HEK293 (cell line): ENCODE results near the gene NAV2.

Experiments
- CTCF ChIA-PET: fragments of 350-600 bp; formaldehyde crosslinking; extraction: SDS; loops from one replicate; lab custom pipeline; 2021; ENCODE audit warnings: antibody characterized with exemption; lab: Yijun Ruan, JAX
- POLR2A ChIA-PET: fragments of 300-600 bp; formaldehyde crosslinking; extraction: SDS; loops from one replicate; lab custom pipeline; 2020; ENCODE audit warnings: antibody characterized with exemption, inconsistent platforms; lab: Yijun Ruan, JAX
- H3K27ac ChIP-seq: fragments of 200-500 bp; sonication (Bioruptor generic); 2 replicates; pipeline ENCODE4 v1.5.1; 2014; ENCODE audit warnings: low read depth, low read length, control low read depth, inconsistent platforms; ENCODE audit errors: extremely low read depth
- H3K36me3 ChIP-seq, 2 experiments: fragments of 200-500 bp in 1 of 2; sonication (Bioruptor generic) in 1 of 2; 1 replicate in 1 of 2; 2 replicates in 1 of 2; pipeline ENCODE4 v1.5.1; 2014 to 2017; ENCODE audit warnings: inconsistent platforms in 2 of 2, low read length in 2 of 2; ENCODE audit not compliant: control insufficient read depth in 2 of 2, insufficient read depth in 1 of 2
- H3K4me1 ChIP-seq: fragments of 200-500 bp; sonication (Bioruptor generic); 2 replicates; pipeline ENCODE4 v1.5.1; 2014; ENCODE audit warnings: mild to moderate bottlenecking, low read length, inconsistent platforms; ENCODE audit not compliant: control insufficient read depth, insufficient read depth
- H3K4me3 ChIP-seq: 2 replicates; pipeline ENCODE4 v1.5.1; 2011; ENCODE audit warnings: low read depth, mild to moderate bottlenecking, control low read depth, low read length, moderate library complexity
- H3K9me3 ChIP-seq: fragments of 200-500 bp; sonication (Bioruptor generic); 2 replicates; pipeline ENCODE4 v1.5.1; 2014; ENCODE audit warnings: low read depth, low read length, inconsistent platforms; ENCODE audit not compliant: control insufficient read depth, insufficient read depth
- ATF2 ChIP-seq: fragments of 450-650 bp; formaldehyde crosslinking; IDR thresholded peaks from 2 replicates; pipeline ENCODE4 v1.5.1; 2016; ENCODE audit warnings: missing biosample characterization, missing genetic modification characterization, low read depth
- GLI2 ChIP-seq: fragments of 450-650 bp; formaldehyde crosslinking; IDR thresholded peaks from 2 replicates; pipeline ENCODE4; 2017; ENCODE audit warnings: missing biosample characterization, missing genetic modification characterization, low read depth, borderline replicate concordance
- MEIS1 ChIP-seq: sonication (generic); formaldehyde crosslinking; IDR thresholded peaks from 2 replicates; pipeline ENCODE4 v1.8.1; 2022; ENCODE audit warnings: missing genetic modification reagents, mild to moderate bottlenecking, borderline replicate concordance
- PATZ1 ChIP-seq: fragments of 450-650 bp; formaldehyde crosslinking; IDR thresholded peaks from 2 replicates; pipeline ENCODE4 v1.5.1; 2016; ENCODE audit warnings: missing biosample characterization, missing genetic modification characterization
- PBX3 ChIP-seq: sonication (generic); formaldehyde crosslinking; IDR thresholded peaks from 2 replicates; pipeline ENCODE4 v1.8.1; 2022; ENCODE audit warnings: mild to moderate bottlenecking, moderate library complexity, missing genetic modification reagents
- PRDM1 ChIP-seq: fragments of 450-650 bp; formaldehyde crosslinking; IDR thresholded peaks from 2 replicates; pipeline ENCODE4; 2016; ENCODE audit warnings: missing biosample characterization, missing genetic modification characterization
- SETDB1 ChIP-seq: IDR thresholded peaks from one replicate; pipeline ENCODE4 v1.6.1; 2017; ENCODE audit warnings: mild to moderate bottlenecking, low read length, moderate library complexity, mixed read lengths; ENCODE audit not compliant: insufficient read length
- SP3 ChIP-seq: fragments of 450-650 bp; formaldehyde crosslinking; IDR thresholded peaks from 2 replicates; pipeline ENCODE4 v1.5.1; 2016; ENCODE audit warnings: missing biosample characterization, missing genetic modification characterization
- ZBTB20 ChIP-seq: fragments of 450-650 bp; formaldehyde crosslinking; IDR thresholded peaks from 2 replicates; pipeline ENCODE4 v1.5.1; 2016; ENCODE audit warnings: missing biosample characterization, missing genetic modification characterization
- ZFP37 ChIP-seq: fragments of 450-650 bp; formaldehyde crosslinking; IDR thresholded peaks from 2 replicates; pipeline ENCODE4 v1.5.1; 2016; ENCODE audit warnings: missing biosample characterization, missing genetic modification characterization
- ZIC2 ChIP-seq: fragments of 450-650 bp; formaldehyde crosslinking; IDR thresholded peaks from 2 replicates; pipeline ENCODE4 v1.5.1; 2016; ENCODE audit warnings: missing biosample characterization, missing genetic modification characterization
- ZNF132 ChIP-seq: fragments of 450-650 bp; formaldehyde crosslinking; IDR thresholded peaks from 2 replicates; pipeline ENCODE4 v1.5.1; 2017; ENCODE audit warnings: missing biosample characterization, missing genetic modification characterization, borderline replicate concordance
- ZNF16 ChIP-seq: fragments of 450-650 bp; formaldehyde crosslinking; IDR thresholded peaks from 2 replicates; pipeline ENCODE4 v1.5.1; 2016; ENCODE audit warnings: low read depth, missing biosample characterization, missing genetic modification characterization
- ZNF19 ChIP-seq: fragments of 450-650 bp; formaldehyde crosslinking; IDR thresholded peaks from 2 replicates; pipeline ENCODE4; 2016; ENCODE audit warnings: missing biosample characterization, missing genetic modification characterization, low read depth
- ZNF202 ChIP-seq: fragments of 450-650 bp; formaldehyde crosslinking; IDR thresholded peaks from 2 replicates; pipeline ENCODE4 v1.5.1; 2016; ENCODE audit warnings: missing biosample characterization, missing genetic modification characterization, borderline replicate concordance
- ZNF366 ChIP-seq: fragments of 450-650 bp; formaldehyde crosslinking; conservative IDR thresholded peaks from 2 replicates; pipeline ENCODE4 v1.5.1; 2016; ENCODE audit warnings: missing biosample characterization, missing genetic modification characterization
- ZNF404 ChIP-seq: fragments of 450-650 bp; formaldehyde crosslinking; IDR thresholded peaks from 2 replicates; pipeline ENCODE4 v1.5.1; 2017; ENCODE audit warnings: missing biosample characterization, missing genetic modification characterization
- ZNF513 ChIP-seq: fragments of 450-650 bp; IDR thresholded peaks from 2 replicates; pipeline ENCODE4 v1.5.1; 2018; ENCODE audit warnings: missing biosample characterization, missing genetic modification characterization
- ZNF530 ChIP-seq: fragments of 450-650 bp; formaldehyde crosslinking; IDR thresholded peaks from 2 replicates; pipeline ENCODE4 v1.5.1; 2016; ENCODE audit warnings: low read depth, missing biosample characterization, missing genetic modification characterization
- ZNF585B ChIP-seq: fragments of 450-650 bp; formaldehyde crosslinking; IDR thresholded peaks from 2 replicates; pipeline ENCODE4 v1.5.1; 2016; ENCODE audit warnings: missing biosample characterization, missing genetic modification characterization
- ZNF600 ChIP-seq: fragments of 450-650 bp; formaldehyde crosslinking; IDR thresholded peaks from 2 replicates; pipeline ENCODE4 v1.5.1; 2016; ENCODE audit warnings: missing biosample characterization, missing genetic modification characterization
- ZNF621 ChIP-seq: fragments of 450-650 bp; formaldehyde crosslinking; IDR thresholded peaks from 2 replicates; pipeline ENCODE4 v1.5.1; 2017; ENCODE audit warnings: missing biosample characterization, missing genetic modification characterization
- ZNF623 ChIP-seq: fragments of 450-650 bp; formaldehyde crosslinking; IDR thresholded peaks from 2 replicates; pipeline ENCODE4 v1.5.1; 2016; ENCODE audit warnings: missing biosample characterization, missing genetic modification characterization
- ZNF747 ChIP-seq: fragments of 450-650 bp; formaldehyde crosslinking; IDR thresholded peaks from 2 replicates; pipeline ENCODE4 v1.5.1; 2016; ENCODE audit warnings: missing biosample characterization, missing genetic modification characterization
- ZNF76 ChIP-seq: fragments of 450-650 bp; formaldehyde crosslinking; IDR thresholded peaks from 2 replicates; pipeline ENCODE4; 2016; ENCODE audit warnings: low read depth, missing biosample characterization, missing genetic modification characterization, borderline replicate concordance
- ZNF768 ChIP-seq: fragments of 450-650 bp; formaldehyde crosslinking; IDR thresholded peaks from 2 replicates; pipeline ENCODE4 v1.5.1; 2018; ENCODE audit warnings: missing biosample characterization, mild to moderate bottlenecking, missing genetic modification characterization
- ZNF777 ChIP-seq: fragments of 450-650 bp; formaldehyde crosslinking; IDR thresholded peaks from 2 replicates; pipeline ENCODE4 v1.5.1; 2017; ENCODE audit warnings: missing biosample characterization, missing genetic modification characterization, borderline replicate concordance
- ZNF785 ChIP-seq: fragments of 450-650 bp; formaldehyde crosslinking; IDR thresholded peaks from 2 replicates; pipeline ENCODE4 v1.5.1; 2016; ENCODE audit warnings: missing biosample characterization, missing genetic modification characterization
- ZSCAN30 ChIP-seq: fragments of 450-650 bp; IDR thresholded peaks from 2 replicates; pipeline ENCODE4 v1.5.1; 2018; ENCODE audit warnings: missing biosample characterization, mild to moderate bottlenecking, missing genetic modification characterization, moderate library complexity

Gene NAV2

GRCh38 chr11:19728436-19728835 lies 15.8 kb downstream of the NAV2 start:
- Histone ChIP-seq H3K27ac (no peak overlapping the region), H3K9me3 (no peaks in the 10 kb centered on the region), H3K36me3 (no peaks in the 10 kb centered on the region), H3K4me1 (no peaks in the 10 kb centered on the region), H3K4me3 (no peak overlapping the region)
- TF ChIP-seq ZNF366 (no peak), ZNF621 (no peak), ZNF132 (tag by site-specific recombination) (no peak), ZNF16 (no peak)
- ChIA-PET POLR2A (no interaction called here), CTCF (interaction anchor here (0.6 to 0.8 kb wide), 2 partner anchors 14 to 112 kb away, joined by 3 read pairs; no protein-coding TSS in a partner anchor)

- POLR2A ChIA-PET: no interaction called here
- no peak overlapping the region for H3K4me3 ChIP-seq
- CTCF ChIA-PET: no interaction called here
Observed at GRCh38 chr11:19729141-19729540, 16.5 kb downstream of the NAV2 start.

GRCh38 chr11:19730373-19730772 lies 17.7 kb downstream of the NAV2 start:
- Histone ChIP-seq H3K36me3 (no peaks in the 10 kb centered on the region), H3K4me1 (no peaks in the 10 kb centered on the region), H3K27ac (no peak overlapping the region), H3K4me3 (no peak overlapping the region), H3K9me3 (no peaks in the 10 kb centered on the region)
- POLR2A ChIA-PET: no interaction called here
- CTCF ChIA-PET: interaction anchor here (0.7 to 1.7 kb wide), 3 partner anchors 10 to 403 kb away, joined by 3 to 5 read pairs (median 3); no protein-coding TSS in a partner anchor
- TF ChIP-seq ZNF19 (tag by site-specific recombination): no peak
- TF ChIP-seq ZNF768 (tag by site-specific recombination): no peak
- TF ChIP-seq ZBTB20 (tag by site-specific recombination): no peak
- TF ChIP-seq ZNF513 (tag by site-specific recombination): no peak
- no peak for TF ChIP-seq ZNF132 (tag by site-specific recombination)
- TF ChIP-seq PRDM1 (tag by site-specific recombination): no peak
- TF ChIP-seq ZNF16: no peak
- no peak for TF ChIP-seq ZNF623 (tag by site-specific recombination)
- TF ChIP-seq PATZ1 (tag by site-specific recombination): no peak
- TF ChIP-seq GLI2: no peak
- TF ChIP-seq ZNF530 (tag by site-specific recombination): no peak
- TF ChIP-seq MEIS1 (CRISPR knock-in tag): no peak

More at GRCh38 chr11:19729141-19729540, 16.5 kb downstream of the NAV2 start:
- no peaks in the 10 kb centered on the region for H3K4me1 ChIP-seq
- H3K9me3 ChIP-seq: no peaks in the 10 kb centered on the region
- TF ChIP-seq ZNF785 (no peak), ZNF600 (tag by site-specific recombination) (no peak), ATF2 (tag by site-specific recombination) (no peak), ZNF747 (tag by site-specific recombination) (no peak), SETDB1 (no peak), ZIC2 (tag by site-specific recombination) (no peak), ZNF585B (tag by site-specific recombination) (no peak), SP3 (tag by site-specific recombination) (no peak), ZFP37 (tag by site-specific recombination) (no peak), PBX3 (CRISPR knock-in tag) (no peak), ZSCAN30 (no peak), ZNF404 (tag by site-specific recombination) (no peak), ZNF202 (tag by site-specific recombination) (no peak), ZNF76 (tag by site-specific recombination) (no peak), ZNF777 (tag by site-specific recombination) (no peak)
- no peak overlapping the region for H3K27ac ChIP-seq
- no peaks in the 10 kb centered on the region for H3K36me3 ChIP-seq
